ENCODE data around the gene ZBTB21. TPM values are rescaled to one million over a fixed set of nuclear protein-coding genes. Genes with fewer than 3 reads are reported as not detected.

ZBTB21 gene
- polyA plus RNA-seq (2013, experiment 1 of 2) = 8.7 TPM
- 8.3 TPM for polyA plus RNA-seq (2013, experiment 2 of 2)

- no peaks in the 10 kb centered on the region for H3K9me3 ChIP-seq (ENCODE audit: insufficient read depth, low read depth, low read length)
- under 1% methylated on average over 75 of the region's 75 CpGs for WGBS
- H3K4me1 ChIP-seq (ENCODE audit: insufficient read depth, low read length) = 0 out of 2 replicates have a peak, but pooled peaks cover 7% of the 10 kb centered on the region
- peak within 1 kb of the TSS; percentile 79 for H3K4me3 ChIP-seq (ENCODE audit: low read length)
- H3K27ac ChIP-seq (ENCODE audit: low read depth, low read length) = peak within 1 kb of the TSS; percentile 98
- peaks cover 27% of the 10 kb centered on the region for H3K27me3 ChIP-seq (ENCODE audit: insufficient read depth, low read length)
- peak within 1 kb of the TSS; percentile 72 for H3K9ac ChIP-seq (ENCODE audit: low read depth, low read length)
- peaks cover 5% of the 10 kb centered on the region; the same call in 1 of the 2 replicates for H3K36me3 ChIP-seq (ENCODE audit: insufficient read depth, low read length)
Measured at GRCh38 chr21:42009831-42010506, at the start of gene ZBTB21. TSS of gene ZBTB21 (minus strand) at chr21:42010360. CDS start at chr21:41994095, 16,265 bp downstream.

GRCh38 chr21:42059721-42060120 lies 49.6 kb upstream of the ZBTB21 start:
- Histone ChIP-seq H3K36me3 (ENCODE audit: insufficient read depth, low read length) (no peaks in the 10 kb centered on the region), H3K27me3 (ENCODE audit: insufficient read depth, low read length) (no peaks in the 10 kb centered on the region), H3K4me1 (ENCODE audit: insufficient read depth, low read length) (peaks cover 26% of the 10 kb centered on the region), H3K4me3 (ENCODE audit: low read length) (no peak overlapping the region), H3K9me3 (ENCODE audit: insufficient read depth, low read depth, low read length) (no peaks in the 10 kb centered on the region), H3K9ac (ENCODE audit: low read depth, low read length) (no peak overlapping the region), H3K27ac (ENCODE audit: low read depth, low read length) (no peak overlapping the region)
- WGBS = 83% methylated on average over 9 of the region's 10 CpGs

GRCh38 chr21:42059141-42059540 lies 49.0 kb upstream of the ZBTB21 start:
- no peak overlapping the region for H3K27ac ChIP-seq (ENCODE audit: low read depth, low read length)
- 94% methylated on average over 9 of the region's 9 CpGs for WGBS
- no peaks in the 10 kb centered on the region for H3K9me3 ChIP-seq (ENCODE audit: insufficient read depth, low read depth, low read length)
- no peak overlapping the region for H3K9ac ChIP-seq (ENCODE audit: low read depth, low read length)
- H3K36me3 ChIP-seq (ENCODE audit: insufficient read depth, low read length) = no peaks in the 10 kb centered on the region
- no peaks in the 10 kb centered on the region for H3K27me3 ChIP-seq (ENCODE audit: insufficient read depth, low read length)
- H3K4me3 ChIP-seq (ENCODE audit: low read length) = no peak overlapping the region
- peaks cover 23% of the 10 kb centered on the region for H3K4me1 ChIP-seq (ENCODE audit: insufficient read depth, low read length)

- Histone ChIP-seq H3K9me3 (ENCODE audit: insufficient read depth, low read depth, low read length) (no peaks in the 10 kb centered on the region), H3K4me1 (ENCODE audit: insufficient read depth, low read length) (peaks cover 22% of the 10 kb centered on the region; the same call in 1 of the 2 replicates), H3K9ac (ENCODE audit: low read depth, low read length) (no peak overlapping the region), H3K4me3 (ENCODE audit: low read length) (no peak overlapping the region), H3K36me3 (ENCODE audit: insufficient read depth, low read length) (no peaks in the 10 kb centered on the region), H3K27me3 (ENCODE audit: insufficient read depth, low read length) (no peaks in the 10 kb centered on the region), H3K27ac (ENCODE audit: low read depth, low read length) (no peak overlapping the region)
- 94% methylated on average over 11 of the region's 11 CpGs for WGBS
Measured at GRCh38 chr21:42058631-42059111, 48.5 kb upstream of the ZBTB21 start.

- H3K27me3 ChIP-seq (ENCODE audit: insufficient read depth, low read length) = no peaks in the 10 kb centered on the region
- WGBS = 88% methylated on average over 11 of the region's 11 CpGs
- H3K36me3 ChIP-seq (ENCODE audit: insufficient read depth, low read length) = no peaks in the 10 kb centered on the region
- H3K4me1 ChIP-seq (ENCODE audit: insufficient read depth, low read length) = peaks cover 16% of the 10 kb centered on the region; the same call in 1 of the 2 replicates
- H3K9ac ChIP-seq (ENCODE audit: low read depth, low read length) = no peak overlapping the region
- H3K27ac ChIP-seq (ENCODE audit: low read depth, low read length) = no peak overlapping the region
- 0 out of 2 replicates have a peak, but pooled peaks cover 3% of the 10 kb centered on the region for H3K9me3 ChIP-seq (ENCODE audit: insufficient read depth, low read depth, low read length)
- no peak overlapping the region for H3K4me3 ChIP-seq (ENCODE audit: low read length)
Measured at GRCh38 chr21:42057851-42058437, 47.8 kb upstream of the ZBTB21 start.

- Histone ChIP-seq H3K27ac (ENCODE audit: low read depth, low read length) (no peak overlapping the region), H3K4me1 (ENCODE audit: insufficient read depth, low read length) (peaks cover 13% of the 10 kb centered on the region; the same call in 1 of the 2 replicates), H3K27me3 (ENCODE audit: insufficient read depth, low read length) (no peaks in the 10 kb centered on the region), H3K9me3 (ENCODE audit: insufficient read depth, low read depth, low read length) (0 out of 2 replicates have a peak, but pooled peaks cover 3% of the 10 kb centered on the region), H3K36me3 (ENCODE audit: insufficient read depth, low read length) (no peaks in the 10 kb centered on the region), H3K4me3 (ENCODE audit: low read length) (no peak overlapping the region), H3K9ac (ENCODE audit: low read depth, low read length) (no peak overlapping the region)
- 55% methylated on average over 16 of the region's 17 CpGs for WGBS
Measured at GRCh38 chr21:42056996-42057689, 47.0 kb upstream of the ZBTB21 start.

GRCh38 chr21:42056468-42056867 lies 46.3 kb upstream of the ZBTB21 start:
- Histone ChIP-seq H3K4me1 (ENCODE audit: insufficient read depth, low read length) (peaks cover 13% of the 10 kb centered on the region; the same call in 1 of the 2 replicates), H3K4me3 (ENCODE audit: low read length) (no peak overlapping the region), H3K36me3 (ENCODE audit: insufficient read depth, low read length) (no peaks in the 10 kb centered on the region), H3K27me3 (ENCODE audit: insufficient read depth, low read length) (no peaks in the 10 kb centered on the region), H3K9me3 (ENCODE audit: insufficient read depth, low read depth, low read length) (0 out of 2 replicates have a peak, but pooled peaks cover 3% of the 10 kb centered on the region), H3K9ac (ENCODE audit: low read depth, low read length) (no peak overlapping the region), H3K27ac (ENCODE audit: low read depth, low read length) (no peak overlapping the region)
- 91% methylated on average over 11 of the region's 11 CpGs for WGBS

- 83% methylated on average over 9 of the region's 9 CpGs for WGBS
Measured at GRCh38 chr21:42055425-42055824, 45.3 kb upstream of the ZBTB21 start.

GRCh38 chr21:42051788-42052187 lies 41.6 kb upstream of the ZBTB21 start:
- Histone ChIP-seq H3K27ac (ENCODE audit: low read depth, low read length) (no peak overlapping the region), H3K9me3 (ENCODE audit: insufficient read depth, low read depth, low read length) (0 out of 2 replicates have a peak, but pooled peaks cover 3% of the 10 kb centered on the region), H3K36me3 (ENCODE audit: insufficient read depth, low read length) (no peaks in the 10 kb centered on the region), H3K4me3 (ENCODE audit: low read length) (no peak overlapping the region), H3K9ac (ENCODE audit: low read depth, low read length) (no peak overlapping the region), H3K4me1 (ENCODE audit: insufficient read depth, low read length) (peaks cover 4% of the 10 kb centered on the region; the same call in 1 of the 2 replicates), H3K27me3 (ENCODE audit: insufficient read depth, low read length) (no peaks in the 10 kb centered on the region)
- 88% methylated on average over 9 of the region's 9 CpGs for WGBS

More at GRCh38 chr21:42055425-42055824, 45.3 kb upstream of the ZBTB21 start:
- H3K4me1 ChIP-seq (ENCODE audit: insufficient read depth, low read length) = peaks cover 13% of the 10 kb centered on the region; the same call in 1 of the 2 replicates
- 0 out of 2 replicates have a peak, but pooled peaks cover 3% of the 10 kb centered on the region for H3K9me3 ChIP-seq (ENCODE audit: insufficient read depth, low read depth, low read length)
- no peak overlapping the region for H3K27ac ChIP-seq (ENCODE audit: low read depth, low read length)
- H3K9ac ChIP-seq (ENCODE audit: low read depth, low read length) = no peak overlapping the region
- H3K36me3 ChIP-seq (ENCODE audit: insufficient read depth, low read length) = no peaks in the 10 kb centered on the region
- H3K27me3 ChIP-seq (ENCODE audit: insufficient read depth, low read length) = no peaks in the 10 kb centered on the region
- H3K4me3 ChIP-seq (ENCODE audit: low read length) = no peak overlapping the region

- Histone ChIP-seq H3K4me3 (ENCODE audit: low read length) (no peak overlapping the region), H3K9me3 (ENCODE audit: insufficient read depth, low read depth, low read length) (0 out of 2 replicates have a peak, but pooled peaks cover 3% of the 10 kb centered on the region), H3K9ac (ENCODE audit: low read depth, low read length) (no peak overlapping the region), H3K27ac (ENCODE audit: low read depth, low read length) (no peak overlapping the region), H3K36me3 (ENCODE audit: insufficient read depth, low read length) (no peaks in the 10 kb centered on the region), H3K4me1 (ENCODE audit: insufficient read depth, low read length) (no peaks in the 10 kb centered on the region), H3K27me3 (ENCODE audit: insufficient read depth, low read length) (no peaks in the 10 kb centered on the region)
- 90% methylated on average over 16 of the region's 16 CpGs for WGBS
Measured at GRCh38 chr21:42049578-42050430, 39.6 kb upstream of the ZBTB21 start.
